GM21447 (cell line): ENCODE data around the gene POLR2L.

Experiments
- ATAC-seq: cut with Tn5 transposase; IDR thresholded peaks from one replicate; pipeline ENCODE4 v1.9.1; 2021; ENCODE audit not compliant: unreplicated experiment

Gene POLR2L

DNA sequence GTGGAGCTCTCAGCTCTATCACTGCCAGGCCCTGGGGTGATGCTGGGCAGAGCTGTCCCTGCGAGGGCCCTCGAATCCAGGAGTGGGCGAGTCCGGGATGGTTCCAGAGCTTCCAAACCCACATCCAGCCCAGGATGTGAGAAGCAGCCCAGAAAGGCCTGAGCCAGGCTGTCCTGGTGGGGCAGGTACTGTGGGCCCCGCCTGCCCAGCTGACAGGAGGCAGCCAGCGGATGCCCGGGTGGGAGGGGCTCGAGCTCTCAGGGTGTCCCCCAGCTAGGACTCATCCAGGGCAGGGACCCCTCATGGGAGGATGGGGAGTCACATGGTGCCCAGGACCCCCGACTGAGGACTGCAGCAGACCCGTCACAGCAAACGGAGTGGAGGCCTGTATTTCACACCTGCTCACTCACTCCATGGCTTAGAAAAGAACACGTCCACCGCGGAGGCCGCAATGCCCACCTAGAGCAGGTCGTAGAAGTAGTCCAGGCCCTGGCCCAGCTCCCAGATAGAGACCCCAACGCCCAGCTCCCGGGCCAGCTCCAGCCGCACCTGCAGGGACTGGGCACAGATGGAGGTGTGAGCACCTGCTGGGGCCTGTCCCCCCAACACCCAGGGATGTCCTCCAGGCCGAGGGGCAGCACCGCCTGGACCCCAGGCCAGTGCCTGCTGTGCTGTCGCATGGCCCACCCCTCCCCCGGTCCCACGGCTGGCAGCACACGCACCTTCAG, 27.2 kb upstream of the POLR2L start:
- ATAC-seq = no peak

DNA sequence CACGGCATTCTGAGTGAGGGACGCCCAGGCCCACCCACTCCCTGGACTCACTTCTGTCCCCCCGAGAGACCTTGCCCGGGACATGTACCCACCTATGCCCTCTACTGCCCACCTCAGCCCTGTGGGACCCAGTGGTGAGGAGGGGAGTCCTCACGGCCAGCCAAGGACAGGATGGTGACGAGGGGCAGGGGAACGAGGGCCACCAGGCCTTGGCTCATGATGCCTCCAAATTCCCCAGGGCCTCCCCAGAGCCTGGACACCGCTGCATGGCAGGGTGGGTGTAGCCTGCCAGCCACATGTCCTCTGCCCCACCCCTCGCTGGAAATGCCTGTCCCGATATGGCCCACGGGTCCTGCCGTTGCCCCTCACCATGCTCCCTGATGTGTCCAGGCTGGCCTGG, 26.5 kb upstream of the POLR2L start:
- ATAC-seq = no peak

DNA sequence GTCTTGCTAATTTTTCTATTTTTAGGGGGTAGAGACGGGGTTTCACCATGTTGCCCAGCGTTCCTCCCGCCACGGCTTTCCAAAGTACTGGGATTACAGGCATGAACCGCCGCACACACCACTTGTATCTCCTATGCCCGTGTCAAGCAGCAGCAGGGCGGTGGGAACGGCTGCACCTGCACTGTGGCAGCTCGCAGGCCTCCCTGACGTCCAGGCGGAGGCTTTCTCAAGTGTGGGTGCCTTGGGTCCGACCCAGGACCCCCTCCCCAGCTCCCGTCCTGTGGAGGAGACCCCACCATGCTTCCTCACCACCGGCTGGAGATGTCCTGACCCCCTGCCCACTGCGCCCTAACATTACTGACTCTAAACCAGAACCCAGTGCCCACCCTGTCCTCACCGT, 26.1 kb upstream of the POLR2L start:
- ATAC-seq = no peak

GRCh38 chr11:867856-868358, 25.6 kb upstream of the POLR2L start:
- no peak for ATAC-seq

DNA sequence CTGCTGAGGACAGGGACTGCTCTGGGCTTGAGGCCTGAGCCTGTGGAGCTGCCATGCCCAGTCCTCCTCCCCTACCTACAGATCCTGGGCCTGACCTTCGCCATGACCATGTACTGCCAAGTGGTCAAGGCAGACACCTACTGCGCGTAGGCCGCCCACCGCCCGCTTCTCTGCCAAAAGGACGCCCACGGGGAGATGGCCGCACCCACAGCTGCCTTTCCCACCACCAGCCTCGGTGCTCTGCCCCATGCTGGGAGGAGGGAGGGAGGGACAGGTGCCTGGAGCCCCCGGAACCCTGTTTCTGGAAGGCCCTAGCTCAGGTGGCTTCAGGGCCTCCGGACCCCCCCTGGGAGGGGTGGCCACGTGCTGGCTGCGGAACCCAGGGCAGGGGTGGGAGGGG, 24.2 kb upstream of the POLR2L start:
- ATAC-seq = no peak

DNA sequence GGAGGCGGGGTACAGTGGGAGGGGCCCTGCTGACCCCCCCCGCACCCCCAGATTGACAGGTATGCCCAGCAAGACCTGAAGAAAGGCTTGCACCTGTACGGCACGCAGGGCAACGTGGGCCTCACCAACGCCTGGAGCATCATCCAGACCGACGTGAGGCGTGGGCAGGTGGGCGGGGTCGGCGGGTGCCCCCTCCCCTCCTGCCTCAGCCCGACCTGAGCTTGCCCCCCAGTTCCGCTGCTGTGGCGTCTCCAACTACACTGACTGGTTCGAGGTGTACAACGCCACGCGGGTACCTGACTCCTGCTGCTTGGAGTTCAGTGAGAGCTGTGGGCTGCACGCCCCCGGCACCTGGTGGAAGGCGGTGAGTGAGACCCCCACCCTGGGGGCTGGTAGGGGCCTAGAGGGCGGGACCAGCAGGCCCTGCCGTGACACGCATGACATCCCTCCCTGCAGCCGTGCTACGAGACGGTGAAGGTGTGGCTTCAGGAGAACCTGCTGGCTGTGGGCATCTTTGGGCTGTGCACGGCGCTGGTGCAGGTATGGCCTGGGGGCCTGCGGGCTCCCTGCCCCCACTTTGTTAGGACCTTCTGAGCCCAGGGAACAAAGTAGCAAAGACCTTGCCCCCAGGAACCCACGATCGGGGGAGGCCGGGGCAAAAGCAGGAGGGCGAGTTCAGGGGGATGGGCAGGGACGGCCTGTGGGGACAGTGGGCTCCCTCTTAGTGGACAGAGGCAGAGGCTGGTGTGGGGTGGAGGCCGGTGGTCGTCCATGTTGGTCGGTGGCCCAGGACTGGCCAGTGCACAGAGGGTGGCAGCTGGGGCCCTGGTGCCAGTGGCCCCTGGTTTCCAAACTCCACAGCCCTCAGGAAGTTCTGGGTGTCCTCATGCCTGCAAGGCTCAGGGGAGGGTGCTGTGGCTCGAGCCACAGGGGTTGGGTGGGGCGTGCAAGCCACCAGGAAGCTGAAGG, 23.4 kb upstream of the POLR2L start:
- no peak for ATAC-seq

- ATAC-seq = no peak
Observed at GRCh38 chr11:864898-865297, 22.6 kb upstream of the POLR2L start.

DNA sequence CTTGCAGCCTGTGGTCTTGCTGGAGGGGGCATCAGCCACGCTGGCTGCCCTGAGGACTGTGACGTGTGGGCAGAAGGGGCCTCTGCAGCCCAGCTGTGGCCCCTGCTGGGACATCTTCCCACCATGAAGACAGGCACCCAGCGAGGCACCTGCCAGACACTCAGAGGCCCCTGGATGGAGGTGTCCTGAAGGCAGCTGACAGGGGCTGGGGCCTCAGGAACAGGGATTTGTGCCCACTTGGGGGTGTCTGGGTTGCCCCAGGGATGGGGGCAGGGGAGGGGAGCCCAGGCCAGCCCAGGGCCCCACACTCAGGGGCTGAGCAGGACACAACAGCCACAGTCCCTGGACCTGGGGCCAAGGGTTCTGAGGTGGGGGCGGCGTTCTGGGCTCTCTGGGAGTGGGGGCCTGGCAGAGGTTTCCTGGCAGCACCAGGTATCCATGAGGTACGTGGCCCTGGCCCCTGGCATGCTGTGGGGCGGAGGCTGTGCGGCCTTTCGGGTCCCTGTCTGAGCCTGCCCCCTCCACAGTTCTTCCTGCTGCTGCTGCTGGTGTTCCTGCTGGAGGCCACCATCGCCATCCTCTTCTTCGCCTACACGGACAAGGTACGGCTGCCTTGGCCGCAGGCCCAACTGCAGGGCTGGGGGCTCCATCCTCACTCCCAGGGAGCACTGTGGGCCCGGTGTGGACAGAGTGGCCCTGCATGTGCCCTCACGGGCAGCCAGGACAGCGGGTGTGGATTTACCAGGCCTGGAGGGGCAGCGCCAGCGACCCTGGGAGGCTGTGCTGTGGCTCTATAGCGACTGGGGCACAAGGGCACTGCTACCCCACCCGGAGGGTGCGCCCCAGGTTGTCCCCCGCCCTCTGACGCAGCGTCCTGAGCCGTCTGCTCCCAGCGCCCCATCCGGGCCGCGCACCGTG, 21.8 kb upstream of the POLR2L start:
- ATAC-seq = no peak

GRCh38 chr11:863023-863909, 20.9 kb upstream of the POLR2L start:
- ATAC-seq = no peak

- no peak for ATAC-seq
Observed at GRCh38 chr11:862696-863022, 20.3 kb upstream of the POLR2L start.

DNA sequence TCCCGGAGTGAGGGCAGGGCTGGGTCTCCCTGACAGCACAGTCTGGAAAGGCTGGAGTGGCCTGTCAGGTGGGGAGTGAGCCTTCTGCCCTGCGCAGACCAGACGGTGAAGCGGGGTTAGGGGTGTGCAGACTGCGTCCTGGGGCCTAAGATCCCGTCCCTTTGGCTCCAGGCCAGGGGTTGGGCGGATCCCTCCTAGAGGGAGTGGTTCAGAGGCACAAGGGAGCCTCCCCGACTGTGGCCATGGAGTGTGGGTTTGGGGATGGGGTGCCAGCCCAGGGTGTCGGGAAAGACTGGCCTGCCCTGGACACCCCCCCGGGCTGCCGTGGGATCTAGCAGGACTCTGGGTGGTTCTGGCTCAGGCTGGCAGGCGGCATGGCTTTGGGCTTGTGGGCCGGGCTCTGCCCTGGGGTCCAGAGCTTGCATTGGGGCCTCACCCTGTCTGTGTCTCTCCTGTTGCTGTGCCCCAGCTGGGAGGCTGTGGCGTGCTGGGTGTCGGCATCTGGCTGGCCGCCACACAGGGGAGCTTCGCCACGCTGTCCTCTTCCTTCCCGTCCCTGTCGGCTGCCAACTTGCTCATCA, 19.8 kb upstream of the POLR2L start:
- ATAC-seq = no peak

- no peak for ATAC-seq
Observed at GRCh38 chr11:861105-861479, 18.8 kb upstream of the POLR2L start.

DNA sequence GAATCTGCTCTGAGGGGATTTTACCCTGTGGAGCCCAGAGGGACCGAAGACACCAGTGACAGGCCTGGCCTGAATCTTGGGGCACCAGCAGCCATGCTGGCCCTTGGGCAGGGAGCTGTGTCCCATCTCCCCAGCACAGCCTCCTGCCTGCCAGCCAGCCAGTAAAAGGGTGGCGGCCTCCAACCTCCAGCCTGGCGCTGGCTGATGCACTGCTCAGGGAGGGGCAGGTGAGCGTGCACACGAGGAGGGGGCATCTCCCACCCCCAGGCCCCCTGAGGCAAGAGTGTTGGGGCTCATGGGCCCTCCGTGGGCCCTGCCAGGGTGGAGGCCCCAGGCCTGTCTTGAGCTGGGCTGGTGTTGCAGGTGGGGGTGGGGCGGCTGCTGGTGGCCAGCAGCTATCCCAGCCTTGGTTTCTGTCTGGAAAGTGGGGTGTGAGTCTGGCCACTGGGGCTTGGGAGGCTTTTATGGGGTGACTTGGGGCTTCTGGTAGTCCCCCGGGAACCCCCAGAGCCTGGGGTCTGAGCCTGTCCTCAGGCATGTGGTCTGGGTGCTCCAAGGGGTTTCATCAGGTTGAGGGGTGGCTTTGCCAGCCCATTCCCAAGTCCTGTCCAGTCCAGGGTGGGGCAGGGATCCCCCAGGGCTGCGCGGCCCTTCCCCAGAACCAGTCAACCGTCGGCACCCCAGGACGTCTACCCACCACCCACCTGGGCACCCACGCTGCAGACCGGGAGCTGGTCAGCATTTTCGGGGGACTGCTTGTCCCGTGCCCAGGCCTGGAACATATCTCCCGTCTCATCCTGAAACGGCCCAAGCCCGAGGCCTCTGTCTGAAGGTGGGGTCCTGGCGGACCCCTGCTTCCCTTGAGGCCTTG, 18.1 kb upstream of the POLR2L start:
- ATAC-seq = no peak

DNA sequence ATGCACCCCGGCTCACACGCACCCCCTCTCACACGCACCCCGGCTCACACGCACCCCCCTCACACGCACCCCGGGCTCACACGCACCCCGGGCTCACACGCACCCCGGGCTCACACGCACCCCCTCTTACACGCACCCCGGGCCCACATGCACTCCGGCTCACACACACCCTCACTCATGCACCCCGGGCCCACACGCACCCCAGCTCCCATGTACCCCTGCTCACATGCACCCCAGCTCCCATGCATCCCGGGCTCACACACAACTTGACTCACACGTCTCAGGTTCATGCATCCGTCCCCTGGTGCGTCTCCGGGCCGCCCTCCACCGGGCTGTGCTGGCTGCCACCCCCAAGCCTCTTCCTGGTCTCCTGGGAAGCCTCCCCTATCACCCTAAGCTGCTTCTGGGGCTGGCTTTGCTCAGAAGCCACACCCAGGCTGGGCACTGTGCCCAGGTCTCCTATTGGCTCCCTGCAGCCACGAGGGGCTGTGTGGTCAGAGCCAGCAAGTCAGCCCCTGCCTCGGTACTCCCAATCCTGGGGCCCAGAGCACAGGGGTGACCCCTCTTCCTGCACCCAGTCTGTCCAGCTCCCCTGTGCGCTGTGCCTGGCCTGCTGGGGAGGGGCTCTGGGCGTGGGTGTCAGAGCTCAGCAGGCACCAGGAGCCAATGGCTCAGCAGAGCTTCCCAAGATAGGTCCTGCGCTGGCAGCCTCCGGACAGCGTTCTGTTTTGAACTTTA, 17.2 kb upstream of the POLR2L start:
- no peak for ATAC-seq

DNA sequence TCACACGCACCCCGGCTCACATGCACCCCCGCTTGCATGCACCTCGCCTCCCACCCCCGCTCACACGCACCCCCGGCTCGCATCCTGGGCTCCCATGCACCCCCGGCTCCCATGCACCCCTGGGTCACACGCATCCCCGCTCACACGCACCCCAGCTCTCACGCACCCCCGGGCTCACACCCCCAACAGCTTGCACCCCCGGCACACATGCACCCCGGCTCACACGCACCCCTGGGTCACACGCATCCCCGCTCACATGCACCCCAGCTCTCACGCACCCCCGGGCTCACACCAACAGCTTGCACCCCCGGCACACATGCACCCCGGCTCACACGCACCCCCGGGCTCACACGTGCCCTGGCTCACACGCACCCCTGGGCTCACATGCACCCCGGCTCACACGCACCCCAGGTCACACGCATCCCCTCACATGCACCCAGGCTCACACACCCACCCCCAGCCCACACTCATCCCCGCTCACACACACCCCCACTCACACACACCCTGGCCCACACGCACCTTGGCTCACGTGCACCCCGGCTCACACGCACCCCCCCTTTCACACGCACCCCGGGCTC, 16.5 kb upstream of the POLR2L start:
- no peak for ATAC-seq

GRCh38 chr11:858053-858761, 15.9 kb upstream of the POLR2L start:
- no peak for ATAC-seq

- no peak for ATAC-seq
Observed at GRCh38 chr11:856397-856796, 14.1 kb upstream of the POLR2L start.
